ENCODE measurements around the gene CCDC117.
"Not testable (repeated sequence)": the region's sequence is repeated elsewhere in the genome, so short reads cannot be mapped to it uniquely, and the experiment has no call there.

Gene CCDC117

GRCh38 chr22:28772633-28773460, at the start of gene CCDC117:
CCDC117 (plus strand) TSS chr22:28772695; CDS start chr22:28772850, 155 bp downstream.
- peak; percentile 92 for DNase-seq (ENCODE audit: low spot score)

- no peak for DNase-seq (ENCODE audit: low spot score)
Observed at GRCh38 chr22:28728002-28728401, 44.5 kb upstream of the CCDC117 start.

GRCh38 chr22:28728621-28729313, 43.7 kb upstream of the CCDC117 start:
- no peak for DNase-seq (ENCODE audit: low spot score)

- no peak for DNase-seq (ENCODE audit: low spot score)
Observed at GRCh38 chr22:28730179-28730578, 42.3 kb upstream of the CCDC117 start.

- DNase-seq (ENCODE audit: low spot score): no peak
Observed at GRCh38 chr22:28734393-28734792, 38.1 kb upstream of the CCDC117 start.

GRCh38 chr22:28736301-28737155, 36.0 kb upstream of the CCDC117 start:
- no peak for DNase-seq (ENCODE audit: low spot score)

GRCh38 chr22:28737701-28738100, 34.8 kb upstream of the CCDC117 start:
- DNase-seq (ENCODE audit: low spot score): no peak

GRCh38 chr22:28738876-28739275, 33.6 kb upstream of the CCDC117 start:
- DNase-seq (ENCODE audit: low spot score): not testable (repeated sequence)

GRCh38 chr22:28741200-28741784, 31.2 kb upstream of the CCDC117 start:
- DNase-seq (ENCODE audit: low spot score): no peak

GRCh38 chr22:28741785-28742561, 30.5 kb upstream of the CCDC117 start, which contains the start of the genes CHEK2 and HSCB:
CHEK2 (minus strand) TSS chr22:28741820; CDS start chr22:28734721, 7,099 bp downstream.
HSCB (plus strand) TSS chr22:28742039; CDS start chr22:28742096, 57 bp downstream.
- DNase-seq (ENCODE audit: low spot score): peak; percentile 99

- no peak for DNase-seq (ENCODE audit: low spot score)
Observed at GRCh38 chr22:28742562-28742962, 29.9 kb upstream of the CCDC117 start.

- DNase-seq (ENCODE audit: low spot score): no peak
Observed at GRCh38 chr22:28743852-28744251, 28.6 kb upstream of the CCDC117 start.

- no peak for DNase-seq (ENCODE audit: low spot score)
Observed at GRCh38 chr22:28750471-28750881, 22.0 kb upstream of the CCDC117 start.

GRCh38 chr22:28754512-28754911, 18.0 kb upstream of the CCDC117 start:
- not testable (repeated sequence) for DNase-seq (ENCODE audit: low spot score)

GRCh38 chr22:28759861-28760560, 12.5 kb upstream of the CCDC117 start:
- no peak for DNase-seq (ENCODE audit: low spot score)

- no peak for DNase-seq (ENCODE audit: low spot score)
Observed at GRCh38 chr22:28761449-28761755, 11.1 kb upstream of the CCDC117 start.

GRCh38 chr22:28762000-28762399, 10.5 kb upstream of the CCDC117 start:
- DNase-seq (ENCODE audit: low spot score): not testable (repeated sequence)

GRCh38 chr22:28766628-28767027, 5.9 kb upstream of the CCDC117 start:
- no peak for DNase-seq (ENCODE audit: low spot score)

GRCh38 chr22:28768701-28769393, 3.6 kb upstream of the CCDC117 start:
- no peak for DNase-seq (ENCODE audit: low spot score)

Data from CD4-positive, alpha-beta T cell treated with Interleukin-2 at 100 ng/mL for 4 hours (primary cell).